Measurements from ENCODE around the gene POTEF.
"Not testable (repeated sequence)": the region's sequence is repeated elsewhere in the genome, so short reads cannot be mapped to it uniquely, and the experiment has no call there.

POTEF gene
- 0 reads per million in 4 donors for total RNA-seq

- not testable (repeated sequence) for DNase-seq
Observed at GRCh38 chr2:130129120-130129829, at the start of gene POTEF. Gene POTEF (minus strand): TSS chr2:130129222. CDS start chr2:130120515, 8,707 bp downstream.

GRCh38 chr2:130174866-130175265, 45.8 kb upstream of the POTEF start:
- DNase-seq = peak in 1 of 5 donors; percentile 37

GRCh38 chr2:130169896-130170295, 40.9 kb upstream of the POTEF start:
- DNase-seq = peak in 1 of 5 donors; percentile 33

GRCh38 chr2:130169163-130169562, 40.1 kb upstream of the POTEF start:
- DNase-seq = peak in 1 of 5 donors; percentile 68

GRCh38 chr2:130166611-130167010, 37.6 kb upstream of the POTEF start:
- not testable (repeated sequence) for DNase-seq

GRCh38 chr2:130165293-130166016, 36.4 kb upstream of the POTEF start:
- no peak for DNase-seq

GRCh38 chr2:130162968-130163367, 33.9 kb upstream of the POTEF start:
- DNase-seq = no peak

- not testable (repeated sequence) for DNase-seq
Observed at GRCh38 chr2:130162486-130162885, 33.5 kb upstream of the POTEF start.

- DNase-seq = not testable (repeated sequence)
Observed at GRCh38 chr2:130160838-130161705, 32.0 kb upstream of the POTEF start.

- no peak for DNase-seq
Observed at GRCh38 chr2:130160131-130160530, 31.1 kb upstream of the POTEF start.

- not testable (repeated sequence) for DNase-seq
Observed at GRCh38 chr2:130159376-130159775, 30.4 kb upstream of the POTEF start.

- DNase-seq = no peak
Observed at GRCh38 chr2:130158631-130159030, 29.6 kb upstream of the POTEF start.

GRCh38 chr2:130157825-130158514, 28.9 kb upstream of the POTEF start:
- DNase-seq = not testable (repeated sequence)

- not testable (repeated sequence) for DNase-seq
Observed at GRCh38 chr2:130157354-130157753, 28.3 kb upstream of the POTEF start.

GRCh38 chr2:130156624-130157004, 27.6 kb upstream of the POTEF start:
- no peak for DNase-seq

GRCh38 chr2:130155956-130156623, 27.1 kb upstream of the POTEF start:
- DNase-seq = peak in 1 of 5 donors; percentile 32

GRCh38 chr2:130154773-130155765, 26.0 kb upstream of the POTEF start:
- no peak for DNase-seq

GRCh38 chr2:130154423-130154770, 25.4 kb upstream of the POTEF start:
- not testable (repeated sequence) for DNase-seq

- not testable (repeated sequence) for DNase-seq
Observed at GRCh38 chr2:130153721-130154422, 24.9 kb upstream of the POTEF start.

Data from T-helper 1 cell (primary cell).